Left ventricle myocardium superior (tissue), 1 donor: ENCODE measurements around the gene MED31. TPM values are rescaled to one million over a fixed set of nuclear protein-coding genes. Genes with fewer than 3 reads are reported as not detected.
"Not testable (repeated sequence)": the region's sequence is repeated elsewhere in the genome, so short reads cannot be mapped to it uniquely, and the experiment has no call there.

Experiments
- ATAC-seq: fragments of 200-7000 bp; cut with Tn5 transposase; one replicate; pipeline ENCODE4 v1.9.1; 2020; ENCODE audit warnings: mild to moderate bottlenecking, moderate library complexity
- DNase-seq: peaks from one replicate; pipeline ENCODE4 v3.0.0-alpha.2; 2020
- intact Hi-C: fragments of 100-400 bp; cut with micrococcal nuclease; formaldehyde crosslinking; loops from one replicate; pipeline ENCODE4 v1.11.0; 2022
- total RNA-seq: library from RNA; stranded (reverse); fragmentation: NEBNext Ultra II Directional; extraction: Animal tissue kit (Norgen Biotek cat#: 25700); gene quantifications from one replicate; pipeline ENCODE4 v1.2.1, GENCODE V29; 2021
- donor health status: DM: no; HTN: yes; CAD: no; lungs with severe emphysema.

Gene MED31
- total RNA-seq, 1 donor from 2014 or later = 14.3 TPM

- intact Hi-C loops = no loop called here
- DNase-seq (no peak), ATAC-seq (no peak)
Measured at GRCh38 chr17:6679241-6679640, 27.8 kb upstream of the MED31 start.

- no peak for ATAC-seq
- intact Hi-C loops = no loop called here
Measured at GRCh38 chr17:6677946-6678345, 26.5 kb upstream of the MED31 start.

DNA sequence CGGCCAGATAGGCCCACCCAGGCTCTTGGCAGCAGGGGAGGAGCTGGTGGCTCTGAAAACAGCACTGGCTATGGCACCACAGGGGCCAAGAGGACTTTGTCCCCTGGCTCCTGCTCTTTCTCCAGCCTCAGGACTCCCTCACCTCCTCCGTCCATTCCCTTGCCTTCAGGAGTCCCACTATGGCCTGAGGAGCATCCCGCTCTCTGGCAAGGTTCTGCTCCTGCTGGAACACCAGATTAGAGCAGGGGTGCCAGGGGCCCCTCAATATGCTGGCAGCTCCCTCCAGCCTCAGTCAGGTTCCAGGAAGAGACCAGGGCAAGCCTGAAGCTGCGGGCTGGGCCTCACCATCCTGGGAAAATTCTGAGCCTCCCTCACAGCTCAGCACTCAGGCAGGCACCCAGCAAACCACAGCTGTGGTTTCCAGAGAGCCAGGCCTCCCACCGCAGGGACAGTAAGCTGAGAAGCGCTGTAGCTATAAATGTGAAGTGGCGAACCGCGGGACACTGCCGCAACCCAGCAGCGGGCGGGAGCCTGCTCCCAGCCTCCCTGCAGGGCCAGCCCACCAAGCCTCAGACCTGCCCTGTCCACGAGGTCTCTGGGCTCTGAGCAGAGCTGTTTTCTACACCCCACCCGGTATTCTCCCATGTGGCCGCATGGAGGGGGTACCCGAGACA, 25.9 kb upstream of the MED31 start:
- no peak for ATAC-seq
- intact Hi-C loops = no loop called here
- no peak for DNase-seq

More at GRCh38 chr17:6677946-6678345, 26.5 kb upstream of the MED31 start:
- no peak for DNase-seq

DNA sequence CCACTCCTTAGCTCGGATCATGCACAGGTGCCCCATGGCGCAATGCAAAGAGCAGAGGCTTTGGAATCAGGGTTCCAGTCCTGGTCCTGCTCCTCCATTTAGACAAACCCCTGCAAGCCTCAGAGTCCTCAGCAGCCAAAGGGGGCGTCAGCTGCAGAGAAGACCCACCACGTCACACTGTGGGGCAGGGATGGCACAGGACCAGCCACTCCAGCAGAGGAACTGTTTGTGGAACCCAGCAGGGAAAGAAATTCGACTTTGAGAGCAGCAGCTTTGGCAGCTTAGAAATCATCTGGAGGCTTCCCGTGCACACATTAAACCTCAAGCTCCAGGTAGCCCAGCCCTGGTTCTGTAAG, 25.4 kb upstream of the MED31 start:
- DNase-seq = no peak
- intact Hi-C loops = no loop called here
- ATAC-seq = no peak

- DNase-seq = no peak
- no peak for ATAC-seq
- intact Hi-C loops = no loop called here
Measured at GRCh38 chr17:6675201-6675825, 23.9 kb upstream of the MED31 start.

DNA sequence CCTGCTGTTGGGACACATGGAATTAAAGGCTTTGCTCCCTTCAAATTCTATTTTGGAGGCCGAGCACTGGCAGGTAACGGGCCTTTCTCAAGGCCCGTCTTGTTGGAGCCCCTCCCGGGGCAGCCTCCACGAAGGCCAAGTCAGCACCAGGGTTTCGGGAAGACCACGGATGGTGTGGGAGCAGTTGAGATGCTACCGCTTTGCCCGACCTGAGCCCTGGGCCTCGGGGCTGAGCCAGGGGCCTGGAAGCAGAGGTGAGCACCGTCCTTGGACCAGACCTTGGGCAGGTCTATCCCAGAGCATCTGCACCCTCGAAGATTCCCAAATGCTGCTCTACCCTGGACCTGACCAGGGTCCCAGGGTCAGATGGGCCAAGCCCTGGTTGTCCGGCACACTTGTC, 23.2 kb upstream of the MED31 start:
- ATAC-seq = no peak
- intact Hi-C loops = no loop called here
- DNase-seq = no peak

GRCh38 chr17:6671431-6671830, 20.0 kb upstream of the MED31 start:
- no peak for ATAC-seq
- DNase-seq = no peak
- intact Hi-C loops = no loop called here

DNA sequence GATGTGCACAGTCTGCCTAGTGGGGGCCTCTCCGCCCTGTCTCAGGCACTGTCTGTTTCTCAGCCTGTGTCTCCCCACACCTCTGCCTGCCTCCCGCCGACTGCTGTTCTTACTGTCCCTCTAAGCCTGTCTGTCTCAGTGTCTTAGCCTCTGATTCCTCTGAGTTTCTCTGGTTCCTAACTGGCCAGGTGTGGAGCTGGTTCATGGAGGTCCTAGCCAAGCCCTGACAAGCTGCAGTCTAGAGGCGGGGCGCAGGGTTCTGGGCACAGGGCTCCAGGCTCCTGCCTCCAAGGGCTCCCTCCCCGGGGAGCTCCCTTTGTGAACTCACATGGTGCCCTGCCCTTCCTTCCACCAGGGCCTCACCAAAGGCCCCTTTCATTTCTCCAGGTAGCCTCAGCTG, 19.6 kb upstream of the MED31 start:
- DNase-seq (no peak), ATAC-seq (no peak)
- intact Hi-C loops = no loop called here

DNA sequence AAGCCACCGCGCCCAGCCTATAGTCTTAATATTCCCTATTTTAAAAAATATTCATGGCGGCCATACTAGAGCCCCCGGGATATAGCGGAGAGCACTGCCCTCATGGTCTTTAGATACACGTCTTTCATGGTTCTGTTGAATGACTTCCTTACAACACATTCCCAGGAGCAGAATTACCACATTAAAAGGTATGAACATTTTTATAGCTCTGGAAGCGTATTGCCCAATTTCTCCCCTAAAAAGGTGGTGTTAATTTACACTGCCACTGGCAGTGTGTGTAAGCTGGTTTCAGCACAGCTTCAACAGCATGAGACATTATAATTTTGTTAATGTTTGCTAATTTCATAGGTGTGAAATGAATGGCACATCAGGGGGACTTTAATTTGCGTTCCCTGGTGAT, 19.2 kb upstream of the MED31 start:
- DNase-seq (no peak), ATAC-seq (no peak)
- intact Hi-C loops = no loop called here

DNA sequence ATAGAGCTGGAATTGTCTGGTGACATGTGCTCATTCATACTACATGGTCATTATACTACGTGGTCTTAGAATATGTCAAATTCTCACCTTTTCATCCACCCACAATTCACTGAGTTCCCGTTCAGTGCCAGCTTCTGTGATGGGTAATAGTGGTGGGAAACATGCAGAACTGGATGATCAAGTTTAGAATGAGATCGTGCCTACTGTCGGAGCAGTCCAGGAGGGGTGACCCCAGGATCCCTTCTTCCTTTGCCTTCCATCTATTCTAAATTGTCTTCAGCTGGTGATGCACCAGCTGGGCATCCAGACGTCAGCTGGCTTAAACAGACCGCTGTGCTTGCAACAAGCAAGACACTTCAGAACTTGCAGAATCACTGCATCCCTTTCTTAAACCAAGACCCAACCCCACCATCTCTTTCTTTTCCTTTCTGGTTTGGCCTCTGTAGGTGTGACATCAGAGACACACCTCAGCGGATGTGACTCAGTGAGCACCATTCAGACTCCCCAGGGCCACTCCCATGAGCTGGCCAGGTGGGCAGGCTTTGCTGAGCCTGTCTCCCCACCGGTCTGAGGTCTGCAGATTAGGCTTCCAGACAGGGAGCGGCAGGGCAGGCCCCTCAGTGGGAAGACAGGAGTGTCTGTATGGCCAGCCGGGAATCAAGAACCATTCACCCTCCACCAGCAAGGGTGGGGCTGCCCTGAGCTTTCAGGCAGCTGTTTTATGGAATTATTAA, 18.2 kb upstream of the MED31 start:
- ATAC-seq (no peak), DNase-seq (no peak)
- intact Hi-C loops = no loop called here

GRCh38 chr17:6668727-6669425, 17.5 kb upstream of the MED31 start:
- ATAC-seq (no peak), DNase-seq (no peak)
- intact Hi-C loops = no loop called here

- DNase-seq = no peak
- no peak for ATAC-seq
- intact Hi-C loops = no loop called here
Measured at GRCh38 chr17:6668219-6668618, 16.8 kb upstream of the MED31 start.

DNA sequence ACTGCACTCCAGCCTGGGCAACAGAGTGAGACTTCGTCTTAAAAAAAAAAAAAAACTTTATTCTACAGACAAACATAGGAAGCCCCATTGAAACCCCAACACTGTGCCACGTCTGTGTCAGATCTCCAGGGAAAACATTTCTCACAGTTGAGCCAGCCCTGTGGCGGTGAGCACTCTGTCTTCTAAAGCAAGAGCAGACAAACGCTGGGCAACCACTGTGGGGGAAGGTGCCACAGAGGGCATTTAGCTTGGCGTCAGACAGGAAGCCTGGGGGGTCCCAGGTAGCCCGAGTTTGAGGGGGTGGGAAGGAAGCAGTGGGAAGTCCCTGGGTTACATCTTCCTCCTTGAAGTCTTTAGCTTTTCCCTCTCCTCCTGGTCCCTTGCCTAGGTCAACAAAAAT, 16.1 kb upstream of the MED31 start:
- intact Hi-C loops = no loop called here
- ATAC-seq (no peak), DNase-seq (no peak)

DNA sequence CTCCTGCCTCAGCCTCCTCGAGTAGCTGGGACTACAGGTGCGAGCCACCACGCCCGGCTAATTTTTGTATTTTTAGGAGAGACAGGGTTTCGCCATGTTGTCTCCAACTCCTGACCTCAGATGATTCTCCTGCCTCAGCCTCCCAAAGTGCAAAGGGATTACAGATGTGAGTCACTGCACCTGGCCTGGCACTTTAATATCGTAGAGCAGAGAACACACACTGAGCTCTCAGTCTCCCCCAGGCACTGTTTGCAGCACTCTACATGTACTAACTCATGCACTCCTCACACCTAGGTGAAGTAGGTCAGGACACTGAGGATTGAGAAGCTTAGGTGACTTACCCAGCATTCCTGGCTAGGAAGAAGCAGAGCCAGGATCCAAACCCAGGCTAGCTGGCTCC, 15.2 kb upstream of the MED31 start:
- intact Hi-C loops = no loop called here
- no peak for ATAC-seq
- no peak for DNase-seq

GRCh38 chr17:6666077-6666521, 14.7 kb upstream of the MED31 start:
- peak; percentile 68 for DNase-seq
- ATAC-seq = peak; percentile 93
- intact Hi-C loops = no loop called here

GRCh38 chr17:6663200-6663599, 11.8 kb upstream of the MED31 start:
- DNase-seq, intact Hi-C loops: not testable (repeated sequence)

DNA sequence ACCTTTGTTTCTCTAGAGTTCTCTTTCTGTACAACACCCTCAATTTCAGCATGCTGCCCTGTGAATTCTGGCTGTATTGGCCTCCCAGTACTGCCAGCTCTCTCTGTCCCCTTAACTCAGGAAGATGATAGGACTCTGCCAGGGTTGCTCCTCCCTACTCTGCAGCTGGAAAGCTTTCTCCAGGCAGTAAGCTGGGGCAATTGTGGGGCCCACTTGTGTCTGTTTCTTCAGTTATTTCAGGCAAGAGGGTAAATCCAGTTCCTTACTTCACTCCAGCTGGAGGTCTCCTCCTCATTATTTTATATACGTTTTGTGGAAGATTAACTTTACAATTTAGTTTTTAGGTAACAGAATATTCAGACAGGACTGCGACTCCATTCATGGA, 10.1 kb upstream of the MED31 start:
- DNase-seq (no peak), ATAC-seq (no peak)
- intact Hi-C loops = no loop called here

More at GRCh38 chr17:6663200-6663599, 11.8 kb upstream of the MED31 start:
- not testable (repeated sequence) for ATAC-seq

DNA sequence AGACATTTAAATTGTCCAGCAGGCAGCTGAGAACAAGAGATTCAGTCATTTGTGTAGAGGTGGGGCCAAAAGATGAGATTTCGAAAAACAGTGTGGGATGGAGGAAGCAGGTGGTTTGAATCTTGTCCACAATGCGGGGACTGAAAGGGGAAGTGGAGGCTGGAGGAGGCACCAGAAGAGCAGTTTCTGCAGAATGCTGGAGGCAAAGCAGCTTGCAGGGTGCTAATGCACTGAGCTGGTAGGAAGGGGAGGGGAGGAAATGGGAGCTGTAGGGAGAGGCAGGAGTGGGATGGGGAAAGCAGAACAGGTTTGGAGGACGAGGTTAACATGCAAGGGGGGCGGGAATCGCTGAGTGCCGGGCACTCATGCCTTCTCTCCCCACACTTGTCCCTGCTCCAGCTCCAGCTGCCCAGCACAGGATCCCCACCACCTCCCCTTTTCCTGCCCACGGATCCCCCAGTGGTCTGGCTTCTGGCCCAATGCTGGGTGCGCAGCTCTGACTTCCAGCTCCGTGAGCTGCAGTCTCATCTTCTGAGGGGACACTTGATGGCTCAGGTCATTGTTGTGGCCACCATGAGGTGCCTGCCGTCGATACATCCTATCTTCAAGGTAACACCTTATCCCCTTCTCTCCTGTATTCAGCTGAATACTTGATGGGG, 9.5 kb upstream of the MED31 start:
- ATAC-seq (peak; percentile 42), DNase-seq (no peak)
- intact Hi-C loops = no loop called here

DNA sequence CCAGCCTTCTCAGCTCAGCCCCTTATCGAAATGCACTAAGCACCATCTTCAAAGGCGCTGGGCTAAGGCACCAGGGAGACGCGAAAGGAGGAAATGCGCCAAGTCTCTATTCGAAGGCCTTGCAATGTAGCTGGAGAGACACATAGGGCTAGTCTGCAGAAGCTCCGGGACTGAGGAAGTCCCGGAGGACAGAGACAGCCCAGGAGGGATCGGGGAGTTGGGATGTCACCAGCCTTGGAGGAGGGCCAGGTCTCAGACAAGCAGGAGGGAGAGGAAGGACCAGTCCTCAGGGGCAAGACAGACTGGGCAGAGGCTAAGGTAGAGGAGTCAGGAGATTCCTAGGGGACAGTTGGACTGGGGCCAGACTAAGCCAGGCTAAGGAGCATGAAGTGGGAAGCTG, 8.7 kb upstream of the MED31 start:
- DNase-seq (no peak), ATAC-seq (peak; percentile 13)
- intact Hi-C loops = no loop called here
